Ascending aorta (tissue), 2 donors: ENCODE results near the gene SPRYD3. TPM values are rescaled to one million over a fixed set of nuclear protein-coding genes. Genes with fewer than 3 reads are reported as not detected.

Experiments used
- DNase-seq, 2 donors: peaks; one replicate each; pipeline ENCODE4 v3.0.0-alpha.2; 2019; ENCODE audit warnings: low spot score in 2 of 2
- H3K27ac ChIP-seq, 2 donors: fragments of 200-600 bp; sonication (generic); one replicate each; pipeline ENCODE4 v1.5.1; 2016 to 2017; ENCODE audit warnings: mild to moderate bottlenecking in 1 of 2
- H3K27me3 ChIP-seq: fragments of 200-600 bp; sonication (generic); one replicate; pipeline ENCODE4 v1.5.1; 2017
- H3K36me3 ChIP-seq, 2 donors: fragments of 200-600 bp; sonication (generic); one replicate each; pipeline ENCODE4 v1.5.1; 2016
- H3K4me1 ChIP-seq, 2 donors: fragments of 200-600 bp; sonication (generic); one replicate each; pipeline ENCODE4 v1.5.1; 2016 to 2017; ENCODE audit warnings: mild to moderate bottlenecking in 1 of 2
- H3K4me3 ChIP-seq, 2 donors: fragments of 200-600 bp; sonication (generic); one replicate each; pipeline ENCODE4 v1.5.1; 2016 to 2017; ENCODE audit warnings: mild to moderate bottlenecking in 1 of 2
- H3K9me3 ChIP-seq, 2 donors: fragments of 200-600 bp; sonication (generic); one replicate each; pipeline ENCODE4 v1.5.1; 2016
- intact Hi-C: fragments of 100-400 bp; cut with DNase I; formaldehyde crosslinking; loops from one replicate; pipeline ENCODE4 v1.15.1; 2023
- total RNA-seq: library from RNA; depleted of rRNA; stranded (reverse); fragments of >200 nt; gene quantifications from one replicate; pipeline ENCODE4 v1.1.0, GENCODE V29; 2016
- TF ChIP-seq, protein P1 (sequence below), 3 experiments: fragments of 200-600 bp in 2 of 3; fragments of 450-650 bp in 1 of 3; sonication (generic) in 2 of 3; IDR thresholded peaks; one replicate each; pipeline ENCODE4 v1.5.1; 2016 to 2019; ENCODE audit warnings: antibody characterized with exemption in 3 of 3, mild to moderate bottlenecking in 1 of 3, moderate library complexity in 1 of 3

SPRYD3 gene
- total RNA-seq, 1 donor from 2014 or later, result 48.6 TPM

DNA sequence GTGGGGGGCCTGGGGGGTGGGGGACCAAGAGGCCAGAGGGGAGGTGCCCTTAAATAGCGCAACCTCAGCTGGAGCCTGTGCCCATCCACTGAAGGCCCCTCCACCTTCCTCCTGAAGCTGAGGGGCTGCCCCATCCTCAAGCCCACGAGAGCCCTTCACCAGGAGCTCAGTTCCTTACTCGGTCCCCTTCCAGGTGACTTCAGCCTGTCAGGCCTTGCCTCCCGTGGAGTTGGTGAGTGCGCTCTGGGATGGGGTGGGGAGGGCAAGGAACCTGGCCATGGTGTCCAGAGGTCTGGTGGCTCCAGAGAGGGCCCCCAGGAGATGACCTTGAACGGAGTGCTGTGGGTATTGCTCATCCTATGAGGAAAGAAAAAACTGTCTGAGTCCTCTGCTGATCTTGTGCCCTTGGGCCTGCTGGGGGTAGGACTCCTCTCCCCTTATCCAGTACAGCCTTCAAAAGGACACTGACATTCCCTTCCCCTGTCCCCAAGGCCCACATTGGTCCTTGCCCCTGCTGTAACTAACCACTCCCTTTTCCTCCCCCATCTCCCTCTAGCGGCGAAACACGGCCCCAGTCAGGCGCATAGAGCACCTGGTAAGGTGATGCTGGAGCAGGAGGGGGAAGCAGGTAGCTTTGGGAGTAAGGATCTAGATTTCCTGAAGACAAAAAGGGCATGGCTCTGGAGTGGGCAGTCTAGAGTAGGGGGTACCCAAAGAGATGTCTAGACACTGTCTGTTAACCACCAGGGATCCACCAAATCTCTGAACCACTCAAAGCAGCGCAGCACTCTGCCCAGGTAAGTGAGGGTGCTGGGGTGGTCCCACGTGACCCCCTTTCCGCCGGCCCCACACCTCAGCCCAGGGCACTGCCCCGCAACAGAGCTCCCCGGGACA, 25.7 kb downstream of the SPRYD3 start:
- peak overlapping the region; percentile 75 to 84 for H3K4me3 ChIP-seq
- no peaks in the 10 kb centered on the region for H3K9me3 ChIP-seq
- TF ChIP-seq, protein P1, sequence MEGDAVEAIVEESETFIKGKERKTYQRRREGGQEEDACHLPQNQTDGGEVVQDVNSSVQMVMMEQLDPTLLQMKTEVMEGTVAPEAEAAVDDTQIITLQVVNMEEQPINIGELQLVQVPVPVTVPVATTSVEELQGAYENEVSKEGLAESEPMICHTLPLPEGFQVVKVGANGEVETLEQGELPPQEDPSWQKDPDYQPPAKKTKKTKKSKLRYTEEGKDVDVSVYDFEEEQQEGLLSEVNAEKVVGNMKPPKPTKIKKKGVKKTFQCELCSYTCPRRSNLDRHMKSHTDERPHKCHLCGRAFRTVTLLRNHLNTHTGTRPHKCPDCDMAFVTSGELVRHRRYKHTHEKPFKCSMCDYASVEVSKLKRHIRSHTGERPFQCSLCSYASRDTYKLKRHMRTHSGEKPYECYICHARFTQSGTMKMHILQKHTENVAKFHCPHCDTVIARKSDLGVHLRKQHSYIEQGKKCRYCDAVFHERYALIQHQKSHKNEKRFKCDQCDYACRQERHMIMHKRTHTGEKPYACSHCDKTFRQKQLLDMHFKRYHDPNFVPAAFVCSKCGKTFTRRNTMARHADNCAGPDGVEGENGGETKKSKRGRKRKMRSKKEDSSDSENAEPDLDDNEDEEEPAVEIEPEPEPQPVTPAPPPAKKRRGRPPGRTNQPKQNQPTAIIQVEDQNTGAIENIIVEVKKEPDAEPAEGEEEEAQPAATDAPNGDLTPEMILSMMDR (IDR thresholded peaks at IDR 0.05), result peak; percentile 56 to 72 (median 62)
- peak in 1 of 2 donors; percentile 82 for DNase-seq
- peaks cover 27 to 48% of the 10 kb centered on the region in 2 donors for H3K36me3 ChIP-seq
- H3K4me1 ChIP-seq, result peaks cover 2 to 41% of the 10 kb centered on the region in 2 donors
- no peaks in the 10 kb centered on the region for H3K27me3 ChIP-seq
- H3K27ac ChIP-seq, result peak overlapping the region; percentile 98 to 99
- intact Hi-C loops, result no loop called here

DNA sequence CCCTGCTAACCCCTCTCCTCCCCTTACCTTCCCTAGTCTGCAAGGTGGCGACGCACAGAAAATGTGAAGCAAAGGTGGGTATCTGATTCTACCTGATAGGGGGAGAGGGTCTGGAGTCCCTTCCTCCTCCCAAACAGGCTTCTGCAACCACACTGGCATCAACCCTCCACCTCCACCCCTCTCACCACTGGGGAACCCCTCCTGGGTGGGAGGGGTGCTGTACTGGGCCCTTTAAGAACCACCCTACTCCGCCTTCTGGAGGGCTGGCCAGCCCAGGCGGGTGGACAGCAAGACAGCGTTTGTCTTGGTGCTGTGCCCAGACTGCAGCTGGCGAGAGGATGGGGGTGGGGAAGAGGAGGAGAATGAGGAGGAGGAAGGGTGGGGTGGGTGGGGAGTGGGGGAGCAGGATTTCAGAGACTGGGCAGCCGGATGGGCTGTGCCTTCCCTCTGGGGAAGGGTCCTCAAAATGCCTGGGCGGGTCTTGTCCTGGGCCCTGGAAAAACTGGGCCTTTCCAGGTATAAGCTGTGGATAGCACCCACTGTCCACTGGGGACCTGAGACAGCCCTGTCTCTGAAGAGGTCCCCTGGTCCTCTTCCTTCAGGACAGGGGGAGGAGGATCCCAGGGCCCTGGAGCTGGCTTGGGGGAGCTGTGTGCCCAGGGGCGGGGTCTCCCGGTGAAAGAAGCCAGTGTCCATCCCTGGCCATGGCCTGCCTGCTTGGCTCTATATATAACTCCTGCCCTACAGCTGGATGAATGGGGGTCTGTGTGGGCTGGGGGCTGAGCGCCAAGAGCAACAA, 26.6 kb downstream of the SPRYD3 start:
- H3K27me3 ChIP-seq, result no peaks in the 10 kb centered on the region
- H3K4me1 ChIP-seq, result peaks cover 3 to 48% of the 10 kb centered on the region in 2 donors
- DNase-seq, result peak in 1 of 2 donors; percentile 92
- H3K27ac ChIP-seq, result peak overlapping the region; percentile 98 to 99
- H3K9me3 ChIP-seq, result no peaks in the 10 kb centered on the region
- intact Hi-C loops, result no loop called here
- peak overlapping the region; percentile 75 to 84 for H3K4me3 ChIP-seq
- peaks cover 19 to 39% of the 10 kb centered on the region in 2 donors for H3K36me3 ChIP-seq
- TF ChIP-seq, protein P1 (IDR thresholded peaks at IDR 0.05), result no peak

DNA sequence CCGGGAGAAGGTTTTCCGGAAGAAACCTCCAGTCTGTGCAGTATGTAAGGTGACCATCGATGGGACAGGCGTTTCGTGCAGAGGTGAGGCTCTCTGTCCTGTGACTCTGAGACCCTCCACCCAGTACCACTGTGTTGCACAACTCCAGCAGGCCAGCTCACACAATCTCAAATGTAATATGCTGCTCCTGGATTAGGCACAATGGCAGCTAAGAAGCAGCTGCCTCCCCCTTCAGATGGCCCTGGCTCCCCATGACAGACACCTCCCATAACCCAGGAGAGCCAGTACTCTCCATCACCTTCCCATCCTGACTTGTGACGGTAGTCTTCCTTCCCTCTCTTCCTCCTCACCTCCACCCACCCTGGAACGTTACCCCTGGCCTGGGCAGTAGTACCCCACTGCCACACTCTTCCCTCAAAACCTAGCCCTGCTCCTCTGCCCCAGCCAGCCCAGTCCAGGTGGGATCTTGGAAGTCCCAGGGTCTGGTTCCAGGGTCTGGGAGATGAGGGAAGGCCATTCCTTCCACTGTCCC, 27.2 kb downstream of the SPRYD3 start:
- peaks cover 3 to 48% of the 10 kb centered on the region in 2 donors for H3K4me1 ChIP-seq
- peaks cover 14 to 32% of the 10 kb centered on the region in 2 donors for H3K36me3 ChIP-seq
- TF ChIP-seq, protein P1 (IDR thresholded peaks at IDR 0.05), result no peak
- peak overlapping the region; percentile 75 to 84 for H3K4me3 ChIP-seq
- intact Hi-C loops, result no loop called here
- DNase-seq, result no peak
- H3K27me3 ChIP-seq, result no peaks in the 10 kb centered on the region
- no peaks in the 10 kb centered on the region for H3K9me3 ChIP-seq
- H3K27ac ChIP-seq, result peak overlapping the region; percentile 98 to 99

DNA sequence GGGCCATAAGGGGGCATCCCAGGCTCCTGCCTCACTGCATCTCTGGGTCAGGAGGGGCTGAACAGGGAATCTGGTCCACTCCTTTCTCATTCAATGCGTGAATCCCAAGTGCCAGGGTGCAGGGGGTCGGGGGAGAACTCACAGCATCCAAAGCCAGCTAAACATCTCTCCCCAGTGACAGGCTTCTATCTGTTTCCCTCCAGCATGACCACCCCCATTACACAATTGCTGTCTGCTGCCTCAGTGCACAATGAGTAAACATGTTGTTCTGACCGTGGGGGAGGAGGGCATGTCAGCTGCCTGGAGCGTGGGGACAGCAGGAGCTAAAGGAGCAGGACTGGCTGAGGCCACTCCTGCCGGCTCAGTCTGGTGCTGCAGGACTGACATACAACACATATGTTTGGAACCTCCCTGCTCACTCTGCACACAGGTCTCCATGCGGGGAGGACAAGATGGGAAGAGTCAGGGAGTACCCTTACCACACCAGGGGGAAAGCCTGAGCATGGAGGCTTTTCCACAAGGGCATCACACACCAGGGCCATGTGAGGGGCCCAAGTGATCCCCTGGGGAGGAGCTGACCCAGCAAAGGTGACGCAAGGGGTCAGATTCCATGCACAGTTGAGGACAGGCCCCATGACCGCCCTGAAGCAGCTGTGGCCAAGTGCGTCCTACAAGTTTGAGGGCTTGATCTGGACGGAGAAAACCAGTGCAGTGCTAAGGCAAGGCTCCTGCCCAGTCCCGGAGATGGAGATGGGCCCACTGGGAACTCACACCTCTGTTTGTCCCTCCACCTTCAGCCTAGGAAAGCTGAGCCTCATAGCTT, 27.9 kb downstream of the SPRYD3 start:
- no peaks in the 10 kb centered on the region for H3K27me3 ChIP-seq
- no peaks in the 10 kb centered on the region for H3K9me3 ChIP-seq
- H3K4me1 ChIP-seq, result peaks cover 3 to 48% of the 10 kb centered on the region in 2 donors
- TF ChIP-seq, protein P1 (IDR thresholded peaks at IDR 0.05), result peak in 2 of 3 experiments; percentile 7 to 26
- peak in 1 of 2 donors; percentile 87 for DNase-seq
- H3K36me3 ChIP-seq, result peaks cover 11 to 27% of the 10 kb centered on the region in 2 donors
- peak overlapping the region; percentile 75 to 84 for H3K4me3 ChIP-seq
- H3K27ac ChIP-seq, result peak overlapping the region; percentile 98 to 99
- intact Hi-C loops, result no loop called here
